HCT116 (cell line): ENCODE results near the gene UNC79. TPM values are rescaled to one million over a fixed set of nuclear protein-coding genes. Genes with fewer than 3 reads are reported as not detected.

Experiments
- ATAC-seq: fragments of 200-7000 bp; cut with Tn5 transposase; 2 replicates; pipeline ENCODE4 v1.9.1; 2020; ENCODE audit warnings: mild to moderate bottlenecking, moderate library complexity
- BruUV-seq: library from RNA; stranded (reverse); fragments of 400-500 nt; replicated peaks from 2 replicates; lab custom pipeline; 2021; lab: Mats Ljungman, UMichigan
- CTCF ChIA-PET: fragments of 300-600 bp; sonication (Branson Sonifier 250); formaldehyde crosslinking; loops from one replicate; lab custom pipeline; 2021; ENCODE audit warnings: antibody characterized with exemption; lab: Charles Lee
- POLR2A ChIA-PET: fragments of 300-600, 350-600 bp; sonication (Branson Sonifier 250); formaldehyde crosslinking; loops from one replicate; lab custom pipeline; 2021; ENCODE audit warnings: antibody characterized with exemption; lab: Charles Lee
- RAD21 ChIA-PET, 2 experiments: fragments of 300-600 bp; sonication (Branson Sonifier 250); formaldehyde crosslinking; loops; one replicate each; lab custom pipeline; 2023; ENCODE audit warnings: low total read pairs in 2 of 2; ENCODE audit not compliant: uncharacterized antibody in 2 of 2, unreplicated experiment in 2 of 2, low non-redundant PET in 1 of 2; lab: Charles Lee
- DNase-seq: peaks from one replicate; pipeline ENCODE4 v3.0.0-alpha.2; 2010; ENCODE audit warnings: low read depth, low spot score
- H2AFZ ChIP-seq: fragments of 200-600 bp; shearing (Covaris generic), sonication (generic); 2 replicates; pipeline ENCODE4 v1.6.1; 2017; ENCODE audit warnings: low read depth, mixed run types, mixed read lengths, antibody characterized with exemption, low read length; ENCODE audit not compliant: poor library complexity, severe bottlenecking
- H3K27ac ChIP-seq: 2 replicates; pipeline ENCODE4 v1.5.1; 2012; ENCODE audit warnings: low read depth, low read length
- H3K27me3 ChIP-seq: fragments of 200-600 bp; sonication (generic); 2 replicates; pipeline ENCODE4 v1.6.1; 2016; ENCODE audit warnings: mixed run types, low read length, mixed read lengths; ENCODE audit not compliant: insufficient read depth
- H3K36me3 ChIP-seq, 2 experiments: fragments of 200-500 bp in 1 of 2; fragments of 200-600 bp in 1 of 2; sonication (Bioruptor generic) in 1 of 2; sonication (generic) in 1 of 2; 2 replicates each; pipeline versions ENCODE4 v1.5.1 to v1.6.1; 2014 to 2016; ENCODE audit warnings: low read length in 2 of 2, inconsistent platforms in 1 of 2, mixed read lengths in 1 of 2, mixed run types in 1 of 2; ENCODE audit not compliant: insufficient read depth in 2 of 2, control insufficient read depth in 1 of 2
- H3K4me1 ChIP-seq, 2 experiments: fragments of 200-600 bp in 1 of 2; sonication (generic) in 1 of 2; 2 replicates each; pipeline versions ENCODE4 v1.5.1 to v1.6.1; 2012 to 2017; ENCODE audit warnings: low read length in 2 of 2, inconsistent platforms in 1 of 2, mild to moderate bottlenecking in 1 of 2, mixed read lengths in 1 of 2, mixed run types in 1 of 2, moderate library complexity in 1 of 2; ENCODE audit not compliant: insufficient read depth in 2 of 2, control insufficient read depth in 1 of 2
- H3K4me2 ChIP-seq: fragments of 200-600 bp; sonication (generic); 2 replicates; pipeline ENCODE4 v1.6.1; 2017; ENCODE audit warnings: mixed run types, low read length, mixed read lengths
- H3K4me3 ChIP-seq, 2 experiments: fragments of 200-600 bp in 1 of 2; sonication (generic) in 1 of 2; replicated peaks in 1 of 2; 2 replicates each; pipeline ENCODE4 v1.5.1; 2011 to 2016; ENCODE audit warnings: low read length in 2 of 2, control low read depth in 1 of 2, low read depth in 1 of 2, mild to moderate bottlenecking in 1 of 2, mixed read lengths in 1 of 2, mixed run types in 1 of 2
- H3K79me2 ChIP-seq: fragments of 200-600 bp; sonication (generic); 2 replicates; pipeline ENCODE4 v1.6.1; 2017; ENCODE audit warnings: mild to moderate bottlenecking, mixed run types, low read length, moderate library complexity, mixed read lengths; ENCODE audit not compliant: insufficient read depth
- H3K9ac ChIP-seq: fragments of 200-600 bp; sonication (generic); 2 replicates; pipeline ENCODE4 v1.6.1; 2016; ENCODE audit warnings: low read length, mixed read lengths
- H3K9me2 ChIP-seq: fragments of 200-600 bp; sonication (generic), shearing (Covaris generic); 2 replicates; pipeline ENCODE4 v1.6.1; 2017; ENCODE audit warnings: mixed run types, mild to moderate bottlenecking, moderate library complexity; ENCODE audit not compliant: insufficient read depth
- H3K9me3 ChIP-seq, 2 experiments: fragments of 200-500 bp in 1 of 2; fragments of 200-600 bp in 1 of 2; sonication (Bioruptor generic) in 1 of 2; sonication (generic) in 1 of 2; 2 replicates each; pipeline ENCODE4 v1.6.1; 2014 to 2017; ENCODE audit warnings: low read length in 2 of 2, mixed read lengths in 2 of 2, inconsistent platforms in 1 of 2, low read depth in 1 of 2, mild to moderate bottlenecking in 1 of 2, mixed run types in 1 of 2, moderate library complexity in 1 of 2; ENCODE audit not compliant: control insufficient read depth in 1 of 2, insufficient read depth in 1 of 2
- H4K20me1 ChIP-seq: fragments of 200-600 bp; sonication (generic), shearing (Covaris generic); 2 replicates; pipeline ENCODE4 v1.6.1; 2017; ENCODE audit warnings: mixed run types, mild to moderate bottlenecking, moderate library complexity; ENCODE audit not compliant: insufficient read depth
- CBX3 ChIP-seq: IDR thresholded peaks from 2 replicates; pipeline ENCODE4 v1.6.1; 2012; ENCODE audit warnings: low read depth
- CEBPB ChIP-seq: IDR thresholded peaks from 2 replicates; pipeline ENCODE4 v1.6.1; 2012; ENCODE audit warnings: low read depth
- CTCF ChIP-seq, 3 experiments: fragments of 200-600 bp in 1 of 3; sonication (generic) in 1 of 3; IDR thresholded peaks in 2 of 3; conservative IDR thresholded peaks in 1 of 3; 2 replicates each; pipeline ENCODE4 v1.5.1; 2012 to 2017; ENCODE audit warnings: low read depth in 2 of 3, low read length in 2 of 3, antibody characterized with exemption in 1 of 3, borderline replicate concordance in 1 of 3, control low read depth in 1 of 3, mild to moderate bottlenecking in 1 of 3, mixed read lengths in 1 of 3, mixed run types in 1 of 3, moderate library complexity in 1 of 3; ENCODE audit not compliant: insufficient read depth in 1 of 3
- EGR1 ChIP-seq: IDR thresholded peaks from 2 replicates; pipeline ENCODE4 v1.6.1; 2012; ENCODE audit warnings: low read depth
- ELF1 ChIP-seq: IDR thresholded peaks from 2 replicates; pipeline ENCODE4 v1.6.1; 2012; ENCODE audit warnings: low read depth, borderline replicate concordance
- EZH2 ChIP-seq: fragments of 200-600 bp; sonication (generic); IDR thresholded peaks from 2 replicates; pipeline ENCODE4 v1.6.1; 2017; ENCODE audit warnings: antibody characterized with exemption, mixed run types
- EZH2phosphoT487 ChIP-seq: fragments of 200-600 bp; IDR thresholded peaks from 2 replicates; pipeline ENCODE4 v1.6.1; 2018; ENCODE audit warnings: antibody characterized with exemption, borderline replicate concordance
- FOSL1 ChIP-seq: IDR thresholded peaks from 2 replicates; pipeline ENCODE4 v1.6.1; 2012; ENCODE audit warnings: low read depth
- JUND ChIP-seq: IDR thresholded peaks from 2 replicates; pipeline ENCODE4 v1.6.1; 2012
- POLR2A ChIP-seq: IDR thresholded peaks from 2 replicates; pipeline ENCODE4 v1.7.0; 2011; ENCODE audit warnings: borderline replicate concordance; ENCODE audit not compliant: insufficient read depth, insufficient read length; ENCODE audit errors: extremely low read depth
- POLR2AphosphoS5 ChIP-seq: IDR thresholded peaks from 2 replicates; pipeline ENCODE4 v1.6.1; 2011; ENCODE audit warnings: mild to moderate bottlenecking, low read depth, low read length, moderate library complexity
- REST ChIP-seq: IDR thresholded peaks from 2 replicates; pipeline ENCODE4 v1.6.1; 2012; ENCODE audit warnings: low read depth
- SRF ChIP-seq: IDR thresholded peaks from 2 replicates; pipeline ENCODE4 v1.6.1; 2012; ENCODE audit warnings: low read depth
- TCF7L2 ChIP-seq: IDR thresholded peaks from 2 replicates; pipeline ENCODE4 v1.7.0; 2011; ENCODE audit warnings: borderline replicate concordance, inconsistent platforms; ENCODE audit not compliant: insufficient read depth, insufficient read length; ENCODE audit errors: extremely low read depth
- ZNF274 ChIP-seq: fragments of 200-500 bp; sonication (Bioruptor generic); IDR thresholded peaks from 2 replicates; pipeline ENCODE4 v1.6.1; 2014; ENCODE audit warnings: mild to moderate bottlenecking, low read depth, low read length, inconsistent platforms
- intact Hi-C: fragments of 100-400 bp; cut with micrococcal nuclease; formaldehyde crosslinking; loops from 2 replicates; pipeline ENCODE4 v1.10.0; 2022
- total RNA-seq: library from RNA; stranded (reverse); gene quantifications from one replicate; pipeline ENCODE4 v1.2.1, GENCODE V29; 2021; ENCODE audit not compliant: unreplicated experiment

Gene UNC79
- total RNA-seq, 1 experiment from 2014 or later = 0.10 TPM

- Histone ChIP-seq H3K27ac (no peak overlapping the region), H3K4me3 (no peak overlapping the region), H3K79me2 (no peaks in the 10 kb centered on the region), H3K36me3 (no peaks in the 10 kb centered on the region), H4K20me1 (no peaks in the 10 kb centered on the region), H2AFZ (no peak overlapping the region), H3K9me2 (no peaks in the 10 kb centered on the region), H3K9me3 (no peaks in the 10 kb centered on the region), H3K4me1 (peaks cover 4 to 37% of the 10 kb centered on the region in 2 experiments), H3K4me2 (peak overlapping the region; percentile 23; the same call in 1 of the 2 replicates), H3K27me3 (no peaks in the 10 kb centered on the region), H3K9ac (no peak overlapping the region)
- TF ChIP-seq ELF1 (no peak), SRF (no peak), EGR1 (no peak), ZNF274 (no peak), EZH2 (no peak), JUND (no peak)
- RAD21 ChIA-PET = no interaction called here
- DNase-seq = no peak
- POLR2A ChIA-PET = no interaction called here
- ATAC-seq = no peak
- intact Hi-C loops = loop anchor here (5.0 kb wide), 1 partner anchor 491 kb away; no protein-coding TSS in a partner anchor
- no TSS peak for BruUV-seq
- CTCF ChIA-PET = no interaction called here
Measured at GRCh38 chr14:93733631-93734030, 302.9 kb downstream of the UNC79 start.

- Histone ChIP-seq H3K9me3 (no peaks in the 10 kb centered on the region), H3K27me3 (no peaks in the 10 kb centered on the region), H3K9ac (no peak overlapping the region), H3K4me2 (no peak overlapping the region), H3K36me3 (no peaks in the 10 kb centered on the region), H3K4me1 (peaks cover 4 to 36% of the 10 kb centered on the region in 2 experiments), H3K27ac (no peak overlapping the region), H3K9me2 (no peaks in the 10 kb centered on the region), H3K4me3 (no peak overlapping the region), H4K20me1 (no peaks in the 10 kb centered on the region), H3K79me2 (no peaks in the 10 kb centered on the region), H2AFZ (no peak overlapping the region)
- RAD21 ChIA-PET = no interaction called here
- CTCF ChIA-PET = no interaction called here
- no peak for DNase-seq
- no TSS peak for BruUV-seq
- peak; percentile 78 for ATAC-seq
- intact Hi-C loops = loop anchor here (5.0 kb wide), 1 partner anchor 492 kb away; no protein-coding TSS in a partner anchor
- POLR2A ChIA-PET = no interaction called here
- TF ChIP-seq CBX3 = no peak
- TF ChIP-seq REST = no peak
- no peak for TF ChIP-seq EZH2
- no peak for TF ChIP-seq POLR2A
- TF ChIP-seq TCF7L2 = no peak
- TF ChIP-seq POLR2AphosphoS5 = no peak
- no peak for TF ChIP-seq EZH2phosphoT487
- TF ChIP-seq CTCF (IDR thresholded peaks at IDR 0.05 in 2 of 3, conservative IDR thresholded peaks at IDR 0.05 in 1 of 3; ENCODE audit: borderline replicate concordance in 1 of 3, insufficient read depth in 1 of 3, low read depth in 2 of 3, low read length in 2 of 3) = no peak
- TF ChIP-seq EGR1 = no peak
- no peak for TF ChIP-seq CEBPB
- TF ChIP-seq FOSL1 = no peak
- TF ChIP-seq JUND = no peak
Measured at GRCh38 chr14:93734086-93734822, 303.5 kb downstream of the UNC79 start.
